Hepatocyte (in vitro differentiated cells): Measurements from ENCODE around the gene SLC39A8. TPM values are rescaled to one million over a fixed set of nuclear protein-coding genes. Genes with fewer than 3 reads are reported as not detected.

Experiments used
- polyA plus RNA-seq: library from polyadenylated mRNA; unstranded; fragments of >200 nt; fragmentation: Nextera tagmentation; extraction: Ambion mirVana; gene quantifications from 2 replicates; pipeline ENCODE4 v1.2.1, GENCODE V29; 2016
- small RNA-seq: library from RNA; depleted of rRNA; stranded (forward); fragments of <200 nt; gene quantifications from one replicate; pipeline ENCODE3, GENCODE V24; 2014
- total RNA-seq: library from RNA; depleted of rRNA; stranded (reverse); fragments of >200 nt; gene quantifications from 2 replicates; pipeline ENCODE4 v1.2.3, GENCODE V29; 2014

SLC39A8 gene
- total and polyA plus RNA-seq, 2 experiments from 2014 or later: 15.9 to 22.3 TPM

Small RNA genes lying within 50 kb of the gene (small RNA-seq; reads per million reads assigned to genes)
- gene RN7SL728P: not detected

Other genes with a start within 250 kb of the SLC39A8 start
- gene NFKB1, start 155.9 kb upstream of the SLC39A8 start, total RNA-seq: 21.9 and 22.8 TPM in 2 replicates
- 21.1 and 21.5 TPM in 2 replicates for gene NFKB1, start 155.9 kb upstream of the SLC39A8 start, polyA plus RNA-seq